A549 (cell line): Measurements from ENCODE around the gene MAP3K1. TPM values are rescaled to one million over a fixed set of nuclear protein-coding genes. Genes with fewer than 3 reads are reported as not detected.

ENCODE experiments used
- ATAC-seq, 2 experiments: fragments of 200-7000 bp in 1 of 2; fragments of >200 bp in 1 of 2; cut with Nextera tagmentation in 1 of 2; cut with Tn5 transposase in 1 of 2; 3 replicates each; pipeline versions ENCODE4 v1.8.0 to v1.9.1; 2018 to 2020; ENCODE audit warnings: mild to moderate bottlenecking in 1 of 2, moderate library complexity in 1 of 2
- CTCF ChIA-PET: fragments of 300-600 bp; sonication (Branson Sonifier 250); formaldehyde crosslinking; extraction: SDS; loops from one replicate; lab custom pipeline; 2021; ENCODE audit warnings: antibody characterized with exemption, inconsistent platforms; lab: Yijun Ruan, JAX
- POLR2A ChIA-PET: fragments of 350-600 bp; formaldehyde crosslinking; extraction: SDS; loops from one replicate; lab custom pipeline; 2021; ENCODE audit warnings: antibody characterized with exemption, inconsistent platforms; lab: Yijun Ruan, JAX
- DNase-seq, 2 experiments: peaks; one replicate each; pipeline versions ENCODE4 v3.0.0 to v3.0.0-alpha.2; 2011 to 2016; ENCODE audit warnings: low read depth in 1 of 2, low spot score in 1 of 2
- FAIRE-seq: peaks from 2 replicates; lab custom pipeline; 2011; peaks lifted over from hg19 to GRCh38; lab: Jason Lieb, UNC
- H3K27ac ChIP-seq, 2 experiments: fragments of >200 bp; sonication (Bioruptor Twin); formaldehyde crosslinking; 3 replicates each; pipeline ENCODE4 v1.5.1; 2016 to 2017
- H3K4me1 ChIP-seq: fragments of >200 bp; sonication (Bioruptor Twin); formaldehyde crosslinking; 3 replicates; pipeline ENCODE4 v1.6.1; 2016
- H3K4me2 ChIP-seq: fragments of >200 bp; sonication (Bioruptor Twin); formaldehyde crosslinking; 3 replicates; pipeline ENCODE4 v1.6.1; 2016
- H3K4me3 ChIP-seq: fragments of >200 bp; sonication (Bioruptor Twin); formaldehyde crosslinking; 3 replicates; pipeline ENCODE4 v1.5.1; 2016
- H3K9me3 ChIP-seq: fragments of >200 bp; sonication (Bioruptor Twin); formaldehyde crosslinking; 3 replicates; pipeline ENCODE4 v1.6.1; 2016
- BCL3 ChIP-seq: fragments of >200 bp; sonication (Bioruptor Twin); formaldehyde crosslinking; IDR thresholded peaks from 3 replicates; pipeline ENCODE4 v1.6.1; 2016
- CEBPB ChIP-seq, 2 experiments: fragments of >200 bp in 1 of 2; sonication (Bioruptor Twin) in 1 of 2; formaldehyde crosslinking in 1 of 2; IDR thresholded peaks; 2 replicates each; pipeline ENCODE4 v1.6.1; 2012 to 2016
- EHF ChIP-seq: fragments of 250-450 bp; sonication (Bioruptor Pico); IDR thresholded peaks from 2 replicates; pipeline ENCODE4 v1.5.0; 2020; ENCODE audit warnings: mild to moderate bottlenecking
- EHMT2 ChIP-seq: fragments of 200-600 bp; sonication (generic); IDR thresholded peaks from 2 replicates; pipeline ENCODE4 v1.6.1; 2016; ENCODE audit warnings: antibody characterized with exemption, low read depth, mild to moderate bottlenecking, moderate library complexity
- ELK1 ChIP-seq: fragments of 150-350 bp; IDR thresholded peaks from 2 replicates; pipeline ENCODE4 v1.6.1; 2014; ENCODE audit warnings: low read depth, mild to moderate bottlenecking, low read length
- ESRRA ChIP-seq: fragments of 150-350 bp; IDR thresholded peaks from 2 replicates; pipeline ENCODE4 v1.6.1; 2014; ENCODE audit warnings: mild to moderate bottlenecking, low read length, borderline replicate concordance
- FOSL2 ChIP-seq, 2 experiments: fragments of 450-650 bp in 1 of 2; fragments of >200 bp in 1 of 2; sonication (Bioruptor Twin) in 1 of 2; formaldehyde crosslinking; IDR thresholded peaks; 2 replicates each; pipeline versions ENCODE4 v1.5.0 to v1.6.1; 2016 to 2020; ENCODE audit warnings: mild to moderate bottlenecking in 1 of 2, moderate library complexity in 1 of 2
- GATA3 ChIP-seq: IDR thresholded peaks from 2 replicates; pipeline ENCODE4 v1.6.1; 2012; ENCODE audit warnings: borderline replicate concordance
- HES2 ChIP-seq: fragments of >200 bp; sonication (Bioruptor Twin); formaldehyde crosslinking; IDR thresholded peaks from 2 replicates; pipeline ENCODE4 v1.6.1; 2016
- HOXA7 ChIP-seq: fragments of 250-450 bp; sonication (Bioruptor Pico); IDR thresholded peaks from 2 replicates; pipeline ENCODE4 v1.5.0; 2020; ENCODE audit warnings: mild to moderate bottlenecking, moderate library complexity
- HOXB13 ChIP-seq: fragments of 250-450 bp; sonication (Bioruptor Pico); IDR thresholded peaks from 2 replicates; pipeline ENCODE4 v1.5.0; 2020; ENCODE audit warnings: low read depth, mild to moderate bottlenecking, moderate library complexity
- MAZ ChIP-seq: fragments of 150-350 bp; IDR thresholded peaks from 2 replicates; pipeline ENCODE4 v1.6.1; 2014; ENCODE audit warnings: antibody characterized with exemption, low read depth, low read length, borderline replicate concordance
- NFE2L2 ChIP-seq: fragments of 150-350 bp; conservative IDR thresholded peaks from 2 replicates; pipeline ENCODE4 v1.6.1; 2014; ENCODE audit warnings: low read length
- NPAS2 ChIP-seq: fragments of 250-450 bp; sonication (Bioruptor Pico); IDR thresholded peaks from 2 replicates; pipeline ENCODE4 v1.8.0; 2022; ENCODE audit warnings: mild to moderate bottlenecking, moderate library complexity, borderline replicate concordance
- PBX3 ChIP-seq: IDR thresholded peaks from 2 replicates; pipeline ENCODE4 v1.6.1; 2012
- PHF8 ChIP-seq: fragments of 200-600 bp; sonication (generic); IDR thresholded peaks from 2 replicates; pipeline ENCODE4 v1.6.1; 2016; ENCODE audit warnings: low read depth, mild to moderate bottlenecking, antibody characterized with exemption, moderate library complexity, borderline replicate concordance
- POLR2A ChIP-seq: IDR thresholded peaks from 2 replicates; pipeline ENCODE4 v1.6.1; 2012; ENCODE audit warnings: mild to moderate bottlenecking, low read length
- POLR2AphosphoS2 ChIP-seq: conservative IDR thresholded peaks from 2 replicates; pipeline ENCODE4 v1.6.1; 2012; ENCODE audit warnings: low read length, improper control_type of control experiment, inconsistent platforms
- RAD21 ChIP-seq, 2 experiments: fragments of >200 bp in 1 of 2; sonication (Bioruptor Twin) in 1 of 2; formaldehyde crosslinking in 1 of 2; IDR thresholded peaks in 1 of 2; conservative IDR thresholded peaks in 1 of 2; 2 replicates in 1 of 2; 3 replicates in 1 of 2; pipeline ENCODE4 v1.6.1; 2012 to 2018; ENCODE audit warnings: inconsistent platforms in 1 of 2
- RFX5 ChIP-seq: fragments of 450-650 bp; IDR thresholded peaks from 2 replicates; pipeline ENCODE4 v1.7.1; 2014; ENCODE audit warnings: antibody characterized with exemption, mild to moderate bottlenecking, moderate library complexity
- SMC3 ChIP-seq: fragments of >200 bp; sonication (Bioruptor Twin); formaldehyde crosslinking; IDR thresholded peaks from 3 replicates; pipeline ENCODE4 v1.6.1; 2018; ENCODE audit warnings: inconsistent platforms
- SREBF2 ChIP-seq: fragments of 450-650 bp; IDR thresholded peaks from 2 replicates; pipeline ENCODE4 v1.6.1; 2014; ENCODE audit warnings: mild to moderate bottlenecking, moderate library complexity
- ZC3H11A ChIP-seq: fragments of 450-650 bp; IDR thresholded peaks from 2 replicates; pipeline ENCODE4 v1.6.1; 2014; ENCODE audit warnings: antibody characterized with exemption, mild to moderate bottlenecking
- ZSCAN20 ChIP-seq: fragments of 250-450 bp; sonication (Bioruptor Pico); IDR thresholded peaks from 2 replicates; pipeline ENCODE4 v1.8.0; 2022; ENCODE audit warnings: mild to moderate bottlenecking, moderate library complexity
- WGBS: methylation state at CpG from one replicate; pipeline ENCODE4 v1.1.6; 2017; ENCODE audit errors: missing lambda C conversion rate; 5-methylcytosine and 5-hydroxymethylcytosine counted together
- polyA plus RNA-seq, 4 experiments: library from polyadenylated mRNA; depleted of rRNA in 3 of 4; stranded (reverse); fragments of >200 nt; fragmentation: RNase III in 1 of 4; extraction: RNeasy Plus Mini Kit Qiagen cat#74134 plus additional on column Dnase treatment in 1 of 4; gene quantifications; 2 replicates in 3 of 4; 3 replicates in 1 of 4; pipeline ENCODE4 v1.2.3, GENCODE V29; 2011 to 2017
- TF ChIP-seq, protein P1 (sequence below): fragments of 250-450 bp; sonication (Bioruptor Pico); IDR thresholded peaks from 2 replicates; pipeline ENCODE4 v1.5.0; 2020; ENCODE audit warnings: low read depth, mild to moderate bottlenecking, moderate library complexity
- TF ChIP-seq, protein P2 (sequence below): fragments of 450-650 bp; IDR thresholded peaks from 2 replicates; pipeline ENCODE4 v1.6.1; 2014; ENCODE audit warnings: antibody characterized with exemption

Gene MAP3K1
- polyA plus RNA-seq, 2 of the 4 experiments (the other 2 are of a cell fraction): 1.9 to 5.1 TPM

- no peak for TF ChIP-seq EHF
These were observed 104.8 kb downstream of the MAP3K1 start (continued) for GRCh38 chr5:56919942-56920662.

DNA sequence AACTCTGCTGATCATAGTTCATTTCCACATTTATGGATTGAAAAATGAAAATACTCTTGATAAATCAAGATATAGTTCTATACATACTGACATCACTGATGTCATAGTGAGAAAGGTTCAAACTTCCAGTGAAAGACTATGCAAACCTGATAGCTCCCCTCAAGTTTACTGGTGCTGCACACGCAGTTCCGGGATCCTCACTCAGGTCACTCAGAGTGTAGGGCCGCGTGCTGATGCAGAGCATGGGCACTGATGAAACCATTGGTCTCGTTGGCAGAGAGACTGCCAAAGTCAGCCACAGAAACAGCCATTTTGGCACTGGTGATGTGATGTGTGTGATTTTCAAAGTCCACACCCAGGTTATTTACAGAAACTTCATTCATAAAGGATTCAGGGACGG lies 107.6 kb downstream of the MAP3K1 start:
- CTCF ChIA-PET: interaction anchor here (0.7 kb wide), 1 partner anchor 215 kb away, joined by 3 read pairs; no protein-coding TSS in a partner anchor
- WGBS: 94% methylated on average over 6 of the region's 6 CpGs
- H3K4me2 ChIP-seq: no peak overlapping the region
- no peak for ATAC-seq
- no peak overlapping the region for H3K27ac ChIP-seq
- H3K4me1 ChIP-seq: no peaks in the 10 kb centered on the region
- POLR2A ChIA-PET: no interaction called here
- DNase-seq: no peak
- no peak overlapping the region for H3K4me3 ChIP-seq
- FAIRE-seq: no peak
- H3K9me3 ChIP-seq: no peaks in the 10 kb centered on the region
- TF ChIP-seq HES2 (no peak), FOSL2 (IDR thresholded peaks at IDR 0.05) (no peak), FOSL2 (CRISPR knock-in tag; IDR thresholded peaks at IDR 0.05) (no peak), HOXB13 (no peak), RFX5 (no peak), ESRRA (no peak), SMC3 (no peak), PBX3 (no peak), RAD21 (conservative IDR thresholded peaks at IDR 0.05 in 1 of 2, IDR thresholded peaks at IDR 0.05 in 1 of 2) (no peak), ELK1 (no peak)
- TF ChIP-seq, protein P1, sequence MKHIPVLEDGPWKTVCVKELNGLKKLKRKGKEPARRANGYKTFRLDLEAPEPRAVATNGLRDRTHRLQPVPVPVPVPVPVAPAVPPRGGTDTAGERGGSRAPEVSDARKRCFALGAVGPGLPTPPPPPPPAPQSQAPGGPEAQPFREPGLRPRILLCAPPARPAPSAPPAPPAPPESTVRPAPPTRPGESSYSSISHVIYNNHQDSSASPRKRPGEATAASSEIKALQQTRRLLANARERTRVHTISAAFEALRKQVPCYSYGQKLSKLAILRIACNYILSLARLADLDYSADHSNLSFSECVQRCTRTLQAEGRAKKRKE (CRISPR knock-in tag): no peak

- FAIRE-seq: no peak
- Histone ChIP-seq H3K4me1 (no peaks in the 10 kb centered on the region), H3K27ac (no peak overlapping the region), H3K4me2 (no peak overlapping the region), H3K9me3 (no peaks in the 10 kb centered on the region), H3K4me3 (no peak overlapping the region)
- ChIA-PET CTCF (interaction anchor here (0.5 kb wide), 1 partner anchor 17 kb away, joined by 3 read pairs; no protein-coding TSS in a partner anchor), POLR2A (no interaction called here)
- TF ChIP-seq POLR2AphosphoS2 (no peak), MAZ (no peak), EHMT2 (no peak), POLR2A (no peak), ZC3H11A (no peak), NFE2L2 (no peak), ESRRA (no peak), PHF8 (no peak), SREBF2 (no peak), ZSCAN20 (no peak), HOXA7 (CRISPR knock-in tag) (no peak), GATA3 (no peak), NPAS2 (CRISPR knock-in tag) (no peak), CEBPB (IDR thresholded peaks at IDR 0.05) (no peak), BCL3 (no peak)
- TF ChIP-seq, protein P2, sequence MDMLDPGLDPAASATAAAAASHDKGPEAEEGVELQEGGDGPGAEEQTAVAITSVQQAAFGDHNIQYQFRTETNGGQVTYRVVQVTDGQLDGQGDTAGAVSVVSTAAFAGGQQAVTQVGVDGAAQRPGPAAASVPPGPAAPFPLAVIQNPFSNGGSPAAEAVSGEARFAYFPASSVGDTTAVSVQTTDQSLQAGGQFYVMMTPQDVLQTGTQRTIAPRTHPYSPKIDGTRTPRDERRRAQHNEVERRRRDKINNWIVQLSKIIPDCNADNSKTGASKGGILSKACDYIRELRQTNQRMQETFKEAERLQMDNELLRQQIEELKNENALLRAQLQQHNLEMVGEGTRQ: no peak
- no peak for ATAC-seq
- no peak for DNase-seq
- WGBS: 73% methylated on average over 1 of the region's 1 CpG
These were observed 119.0 kb downstream of the MAP3K1 start for GRCh38 chr5:56934325-56934724.
